Stimulated activated CD4-positive, alpha-beta T cell treated with anti-CD3 and anti-CD28 coated beads, Interleukin-15, amount 100 ng/mL, for 1 hour (primary cell): ENCODE data around the gene IFNAR1.
"Not testable (repeated sequence)": the region's sequence is repeated elsewhere in the genome, so short reads cannot be mapped to it uniquely, and the experiment has no call there.

Experiments
- DNase-seq, 2 donors: peaks; one replicate each; pipeline ENCODE4 v3.0.0-alpha.2; 2020; ENCODE audit warnings: low read depth in 1 of 2, low spot score in 1 of 2

IFNAR1 gene

DNA sequence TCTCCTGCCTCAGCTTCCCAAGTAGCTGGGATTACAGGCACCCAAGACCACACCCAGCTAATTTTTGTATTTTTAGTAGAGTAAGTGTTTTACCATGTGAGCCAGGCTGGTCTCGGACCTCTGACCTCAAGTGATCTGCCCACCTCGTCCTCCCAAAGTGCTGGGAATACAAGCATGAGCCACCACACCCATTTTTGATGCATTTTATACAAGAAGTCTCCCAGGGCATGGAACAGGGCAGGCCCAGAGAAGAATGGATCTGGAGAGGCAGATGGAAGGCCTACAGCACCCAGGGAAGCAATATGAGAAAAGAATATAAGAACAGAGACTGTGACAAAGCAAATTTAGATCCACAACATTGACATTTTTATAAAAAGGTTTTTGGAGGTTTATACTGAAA lies 18.8 kb upstream of the IFNAR1 start:
- no peak for DNase-seq

DNA sequence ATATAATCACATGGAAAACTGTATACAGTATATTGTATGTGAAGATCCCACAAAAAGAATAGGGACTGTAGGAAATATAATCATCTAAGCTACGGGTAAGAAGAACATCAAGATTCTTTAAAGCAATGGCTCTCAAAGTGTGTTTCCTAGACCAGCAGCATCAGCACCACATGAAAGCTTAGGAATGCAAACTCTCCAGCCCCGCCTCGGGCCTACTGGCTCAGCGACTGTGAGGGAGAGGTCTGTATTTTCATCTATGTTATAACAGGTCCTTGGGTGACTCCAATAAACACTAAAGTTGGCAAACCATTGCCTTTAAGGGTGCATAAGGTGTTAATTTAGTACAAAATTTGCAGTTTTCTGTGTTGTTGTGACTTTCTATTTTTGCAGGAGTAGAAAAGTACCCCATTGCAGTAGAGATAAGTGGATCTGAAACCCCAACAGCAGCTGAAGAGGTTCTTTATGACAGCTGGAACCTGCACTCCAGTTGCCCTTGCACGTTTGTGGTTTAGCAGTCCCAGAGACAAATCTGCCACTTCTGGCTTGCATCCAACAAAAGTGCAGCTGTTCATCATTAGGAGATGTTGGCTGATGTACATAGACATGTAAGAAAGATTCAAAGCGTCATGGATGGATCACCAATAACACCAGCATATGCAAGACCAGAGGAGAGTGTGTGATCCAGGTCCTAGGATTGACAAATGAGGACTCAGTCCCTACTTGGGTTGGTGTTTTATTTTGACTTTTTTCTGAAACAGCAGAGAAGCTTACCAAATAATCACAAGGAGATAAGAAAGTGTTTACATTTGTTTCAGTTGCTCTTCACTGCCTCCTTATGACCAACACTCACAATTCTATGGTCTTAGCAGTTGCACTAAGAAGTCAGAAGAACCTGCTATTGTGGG lies 15.9 kb upstream of the IFNAR1 start:
- DNase-seq = no peak

DNA sequence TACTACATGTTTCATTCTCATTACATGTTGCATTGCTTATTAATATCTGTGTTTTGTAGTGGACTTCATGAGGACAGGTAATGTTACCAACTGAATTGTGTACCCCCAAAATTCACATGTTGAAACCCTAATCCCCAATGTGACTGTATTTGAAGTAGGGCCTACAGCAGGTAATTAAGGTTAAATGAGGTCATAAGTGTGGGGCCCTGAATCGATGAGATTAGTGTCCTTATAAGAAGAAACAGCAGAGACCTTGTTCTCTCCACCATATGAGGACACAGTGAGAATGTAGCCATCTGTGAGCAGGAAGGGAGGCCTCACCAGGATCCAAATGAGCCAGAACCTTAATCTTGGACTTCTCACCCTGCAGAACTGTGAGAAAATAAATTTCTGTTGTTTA lies 15.0 kb upstream of the IFNAR1 start:
- DNase-seq = no peak

DNA sequence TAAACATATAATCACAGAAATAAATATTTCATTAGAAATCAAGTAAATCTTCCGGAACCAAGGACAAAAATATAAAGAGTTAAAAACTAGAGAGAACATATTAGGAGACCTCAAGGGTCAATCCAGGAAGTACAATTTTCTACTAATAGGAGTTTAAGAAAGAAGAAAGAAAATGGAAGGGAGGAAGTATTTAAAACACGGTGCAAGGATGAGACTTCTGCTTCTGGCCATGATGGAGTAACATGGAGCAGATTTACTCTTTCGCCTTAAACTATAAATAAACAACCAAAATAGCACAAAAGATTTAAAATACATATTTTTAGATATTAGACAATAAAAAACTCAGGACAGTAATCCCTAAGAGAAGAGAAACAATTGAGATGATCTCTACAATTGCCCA lies 12.6 kb upstream of the IFNAR1 start:
- no peak for DNase-seq

DNA sequence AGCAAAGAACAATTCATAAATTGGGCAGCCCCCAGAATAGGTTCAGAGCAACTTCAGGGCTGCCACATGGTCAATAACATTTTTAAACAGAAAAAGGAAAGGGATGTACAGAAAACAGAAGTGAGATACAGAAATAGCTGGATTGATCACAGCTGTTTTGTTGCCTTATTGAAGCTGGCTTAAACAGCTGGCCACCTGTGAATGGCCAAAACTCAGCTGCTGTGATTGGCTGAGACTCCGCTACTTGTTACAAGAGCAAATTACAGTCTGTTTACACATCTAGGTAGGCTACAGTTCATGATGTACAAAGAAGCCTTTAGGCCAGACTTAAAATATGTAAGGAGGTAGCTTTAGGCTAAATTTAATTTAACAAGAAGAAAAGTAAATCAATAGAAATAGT lies 11.6 kb upstream of the IFNAR1 start:
- DNase-seq = no peak

DNA sequence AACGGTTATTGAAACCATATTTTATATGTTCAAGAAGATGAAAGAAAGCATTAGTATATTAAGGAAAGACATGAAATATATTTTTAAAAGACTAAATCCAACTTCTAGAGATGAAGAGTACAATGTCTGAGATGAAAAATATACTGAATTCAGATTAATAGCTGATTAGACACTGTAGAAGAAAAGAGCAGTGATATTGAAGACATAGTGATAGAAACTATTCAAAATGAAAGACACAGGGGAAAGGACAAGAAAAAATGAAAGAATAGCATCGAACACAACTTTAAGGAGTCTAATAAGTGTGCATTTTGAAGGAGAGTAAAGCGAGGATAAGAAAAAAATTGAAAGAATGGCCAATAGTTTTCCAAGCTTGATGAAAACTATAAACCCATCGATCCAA lies 11.2 kb upstream of the IFNAR1 start:
- DNase-seq = no peak

DNA sequence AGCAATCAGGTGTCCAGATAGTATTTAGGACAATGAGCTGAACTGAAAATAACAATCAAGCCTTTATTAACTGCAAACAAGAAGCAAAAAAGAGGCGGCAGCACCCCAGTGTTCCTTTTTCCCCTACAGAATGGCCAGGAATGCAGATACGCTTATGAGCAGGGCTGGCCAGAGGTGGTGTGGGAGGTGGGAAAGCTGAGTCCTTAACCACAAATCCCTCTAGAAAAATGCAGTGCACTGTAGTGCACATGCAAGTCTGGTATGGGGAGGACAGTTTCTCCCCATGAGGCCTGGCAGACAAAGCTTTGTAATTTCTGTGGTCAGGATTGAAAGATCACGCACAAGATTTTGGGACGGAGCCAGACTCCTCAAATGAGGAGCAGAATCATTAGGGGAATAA lies 10.7 kb upstream of the IFNAR1 start:
- no peak for DNase-seq

DNA sequence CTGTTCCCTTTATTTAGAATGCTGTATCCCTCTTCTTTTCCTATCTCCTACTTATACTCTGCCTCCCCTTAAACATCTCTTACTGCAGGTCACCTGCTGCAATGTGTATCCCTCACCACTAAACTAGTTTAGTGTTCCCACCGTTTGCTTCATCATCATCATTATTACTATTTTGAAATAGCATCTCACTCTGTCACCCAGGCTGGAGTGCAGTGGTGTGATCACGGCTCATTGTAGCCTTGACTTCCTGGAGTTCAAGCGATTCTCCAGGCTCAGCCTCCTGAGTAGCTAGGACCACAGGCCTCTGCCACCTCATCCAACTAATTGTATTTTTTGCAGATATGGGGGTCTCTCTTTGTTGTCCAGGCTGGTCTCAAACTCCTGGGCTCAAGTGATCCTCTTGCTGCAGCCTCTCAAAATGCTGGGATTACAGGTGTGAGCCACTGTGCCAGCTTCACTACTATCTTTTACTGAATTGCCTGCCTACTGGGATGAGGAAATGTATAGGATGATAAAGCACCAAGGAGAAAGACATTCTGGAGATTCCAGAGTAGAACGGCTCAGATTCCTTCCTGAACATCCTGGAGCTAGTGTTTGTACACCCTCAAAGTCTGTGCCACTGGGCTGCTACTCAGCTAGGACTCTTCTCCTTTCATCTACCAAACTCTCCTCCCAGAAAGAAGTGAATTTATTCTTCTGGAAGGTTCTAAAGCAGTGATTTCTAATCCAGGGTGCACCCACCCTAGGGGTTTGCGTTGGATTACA lies 8.6 kb upstream of the IFNAR1 start:
- no peak for DNase-seq

DNA sequence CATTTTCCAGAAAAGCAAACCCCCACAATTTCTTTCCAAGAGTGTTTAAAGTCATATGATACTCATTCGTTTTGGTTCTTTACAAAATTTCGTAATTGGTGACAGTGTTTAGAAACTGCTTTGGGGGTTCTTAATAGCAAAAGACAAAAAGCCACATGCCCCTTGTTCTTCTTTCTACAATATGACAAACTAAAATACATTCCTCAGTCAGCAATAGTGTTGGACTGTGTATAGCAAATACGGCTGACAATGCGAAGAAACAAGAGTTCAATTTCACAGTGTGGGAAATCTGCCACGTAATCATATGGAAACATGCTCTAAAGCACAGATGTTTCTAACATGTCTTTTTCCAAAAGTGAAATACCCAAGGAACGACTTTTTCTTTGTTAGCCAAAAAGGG lies 7.6 kb upstream of the IFNAR1 start:
- DNase-seq = no peak

DNA sequence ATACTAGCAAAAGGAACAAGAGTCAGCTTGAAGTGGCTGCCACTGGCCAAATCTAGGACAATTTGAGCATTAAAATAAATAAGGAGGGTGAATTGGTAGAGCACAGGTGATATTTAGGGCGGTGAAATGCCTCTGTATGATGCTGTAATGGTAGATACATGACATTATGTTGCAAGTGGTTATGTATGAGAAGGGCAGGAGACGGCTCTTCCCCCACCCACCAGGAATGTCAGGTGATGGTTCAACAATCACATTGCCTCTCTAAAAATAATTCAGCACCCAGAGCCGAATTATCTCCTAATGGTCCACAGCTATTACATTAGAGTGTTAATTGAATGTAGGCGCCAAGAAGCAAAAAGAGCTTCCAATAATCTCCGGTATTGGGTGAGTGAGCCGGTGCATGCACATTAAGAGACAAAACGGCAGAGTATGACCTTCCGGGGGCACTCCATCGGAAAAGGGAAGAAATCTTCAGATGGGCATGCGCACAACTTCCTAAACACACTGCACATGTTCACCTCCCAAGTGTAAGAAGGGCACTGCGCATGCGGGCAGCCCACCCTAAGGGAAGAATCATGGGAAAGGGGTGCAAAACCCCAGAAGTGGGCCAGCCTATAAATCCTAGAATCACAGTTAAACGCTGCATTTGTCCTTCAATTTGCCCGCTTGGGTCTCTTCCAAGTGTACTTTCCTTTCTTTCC lies 6.8 kb upstream of the IFNAR1 start:
- DNase-seq = no peak

DNA sequence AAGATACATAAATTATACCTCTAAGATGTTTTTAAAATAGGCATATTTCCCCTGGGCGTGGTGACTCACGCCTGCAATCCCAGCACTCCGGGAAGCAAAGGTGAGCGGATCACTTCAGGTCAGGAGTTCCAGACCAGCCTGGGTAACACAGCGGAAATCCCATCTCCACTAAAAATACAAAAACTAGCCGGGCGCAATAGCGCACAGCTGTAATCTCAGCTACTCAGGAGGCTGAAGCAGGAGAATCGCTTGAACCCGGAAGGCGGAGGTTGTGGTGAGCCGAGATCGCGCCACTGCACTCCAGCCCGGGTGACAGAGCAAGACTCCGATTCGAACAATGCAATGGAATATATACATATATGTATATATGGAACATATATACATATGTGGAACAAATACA lies 3.8 kb upstream of the IFNAR1 start:
- DNase-seq = not testable (repeated sequence)

DNA sequence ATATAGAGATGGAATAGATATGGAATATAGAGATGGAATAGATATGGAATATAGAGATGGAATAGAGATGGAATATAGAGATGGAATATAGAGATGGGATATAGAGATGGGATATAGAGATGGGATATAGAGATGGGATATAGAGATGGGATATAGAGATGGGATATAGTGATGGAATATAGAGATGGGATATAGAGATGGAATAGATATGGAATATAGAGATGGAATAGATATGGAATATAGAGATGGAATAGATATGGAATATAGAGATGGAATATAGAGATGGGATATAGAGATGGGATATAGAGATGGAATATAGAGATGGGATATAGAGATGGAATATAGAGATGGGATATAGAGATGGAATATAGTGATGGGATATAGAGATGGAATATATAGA lies 1.2 kb upstream of the IFNAR1 start:
- not testable (repeated sequence) for DNase-seq

DNA sequence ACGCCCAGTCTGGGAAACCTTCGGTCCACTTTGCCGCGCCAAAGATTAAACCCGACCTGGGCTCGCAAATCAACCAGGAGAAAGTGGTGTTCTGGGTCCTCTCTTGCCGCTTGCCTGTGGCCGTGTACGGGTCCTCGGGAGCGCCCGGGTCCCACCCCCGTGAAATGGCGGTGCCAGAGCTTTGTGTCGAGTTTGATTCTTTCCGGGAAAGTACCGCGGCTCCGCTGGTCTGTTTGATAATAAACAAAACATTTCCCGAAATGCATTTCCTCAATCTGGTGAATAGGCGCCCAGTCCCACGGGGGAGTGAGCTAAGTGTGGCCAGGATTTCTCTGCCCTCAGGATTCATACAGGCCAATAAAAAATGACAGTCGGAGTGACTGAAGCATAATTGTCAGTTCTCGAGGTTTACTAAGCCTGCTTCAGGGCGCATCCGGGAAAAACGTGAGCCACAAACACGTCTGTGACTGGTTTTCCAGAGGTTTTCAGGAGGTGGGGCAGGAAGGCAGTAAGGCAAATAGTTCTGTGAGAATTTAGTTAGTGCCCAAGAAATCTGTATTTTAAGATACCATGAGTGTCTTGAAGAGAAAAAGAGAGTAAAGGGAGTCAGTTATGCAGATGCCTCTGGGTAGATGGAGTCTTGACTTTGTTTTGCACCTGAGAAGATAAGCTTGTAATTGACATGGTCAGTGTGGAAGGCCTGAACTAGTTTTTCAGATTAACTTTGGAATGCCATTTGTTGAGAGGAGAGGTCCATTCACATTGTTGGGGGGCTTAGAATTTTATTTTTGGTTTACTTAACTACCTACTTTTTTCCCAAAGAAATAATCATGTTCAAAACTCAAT lies 675 bp downstream of the IFNAR1 start:
- DNase-seq = peak; percentile 52 to 53

DNA sequence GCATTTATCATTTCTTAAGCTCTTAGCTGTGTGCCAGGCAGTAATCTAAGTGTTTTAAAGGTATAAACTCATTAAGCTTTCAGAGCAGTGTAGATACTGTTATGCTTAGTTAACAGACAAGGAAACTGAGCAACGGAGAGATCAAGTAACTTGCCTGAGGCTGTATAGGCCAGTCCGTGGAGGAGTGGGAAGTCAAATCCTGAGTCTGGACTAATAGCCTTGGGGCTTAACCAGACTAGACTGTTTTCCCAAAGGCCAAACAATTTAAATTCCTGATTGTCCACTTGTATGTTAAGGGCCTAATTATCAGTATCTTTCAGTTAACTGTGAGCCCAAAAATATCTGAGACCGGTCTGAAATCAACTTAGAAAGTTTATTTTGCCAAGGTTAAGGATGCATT lies 2.6 kb downstream of the IFNAR1 start:
- no peak for DNase-seq

DNA sequence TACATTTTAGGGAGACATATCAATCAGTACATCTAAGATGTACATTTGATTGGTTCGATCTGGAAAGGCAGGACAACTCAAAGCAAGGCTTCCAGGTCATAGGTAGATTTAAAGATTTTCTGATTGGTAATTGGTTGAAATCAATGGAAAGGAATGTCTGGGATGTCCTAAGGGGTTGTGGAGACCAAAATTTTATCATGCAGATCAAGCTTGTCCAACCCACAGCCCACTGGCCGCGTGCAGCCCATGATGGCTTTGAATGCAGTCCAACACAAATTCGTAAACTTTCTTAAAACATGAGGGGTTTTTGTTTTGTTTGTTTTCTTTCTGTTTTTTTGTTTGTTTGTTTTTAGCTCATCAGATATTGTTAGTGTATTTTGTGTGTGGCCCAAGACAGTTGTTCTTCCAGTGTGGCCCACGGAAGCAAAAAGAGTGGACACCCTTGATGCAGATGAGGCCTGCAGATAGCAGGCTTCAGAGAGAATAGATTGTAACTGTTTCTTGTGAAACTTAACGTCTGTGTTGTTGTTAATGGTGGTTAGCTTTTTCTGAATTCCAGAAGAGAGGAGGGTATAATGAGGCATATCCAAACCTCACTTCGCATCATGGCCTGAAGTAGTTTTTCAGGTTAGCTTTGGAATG lies 3.1 kb downstream of the IFNAR1 start:
- DNase-seq = no peak

DNA sequence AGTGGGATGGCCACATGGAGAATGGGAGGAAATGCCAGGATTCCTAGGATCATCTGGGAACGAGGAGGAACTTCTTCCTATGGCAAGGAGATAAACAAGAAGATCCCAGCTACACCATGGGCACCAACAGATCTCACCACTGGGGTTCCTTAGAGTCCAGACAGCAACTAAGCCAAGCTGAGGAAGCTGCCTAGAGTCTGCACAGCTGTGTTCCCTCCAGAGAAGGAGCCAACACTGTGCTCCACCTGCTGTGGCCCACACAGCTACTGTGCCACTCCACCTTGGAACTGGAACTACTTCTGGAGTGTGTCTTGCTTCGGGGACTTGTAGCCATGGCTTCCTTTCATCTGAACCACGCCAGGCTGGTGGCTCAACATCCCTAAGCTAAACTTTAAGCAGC lies 6.0 kb downstream of the IFNAR1 start:
- no peak for DNase-seq

DNA sequence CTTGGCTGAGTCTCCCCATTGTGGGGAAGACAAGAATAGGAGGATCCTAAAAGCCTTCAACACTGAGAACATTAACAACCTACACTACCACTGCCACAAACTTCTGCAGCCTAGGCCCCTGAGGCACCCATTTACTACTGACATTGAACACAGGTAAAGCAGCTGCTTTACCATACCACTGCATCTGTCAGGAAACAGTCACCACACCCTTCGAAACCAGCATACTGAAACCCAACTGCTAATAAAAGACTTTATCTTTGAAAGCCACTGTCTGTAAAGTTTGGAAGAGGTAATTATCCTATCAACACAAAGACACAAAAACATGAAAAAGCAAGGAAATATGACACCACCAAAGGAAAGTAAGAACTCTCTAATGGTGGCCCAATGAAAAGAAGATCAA lies 7.4 kb downstream of the IFNAR1 start:
- no peak for DNase-seq

DNA sequence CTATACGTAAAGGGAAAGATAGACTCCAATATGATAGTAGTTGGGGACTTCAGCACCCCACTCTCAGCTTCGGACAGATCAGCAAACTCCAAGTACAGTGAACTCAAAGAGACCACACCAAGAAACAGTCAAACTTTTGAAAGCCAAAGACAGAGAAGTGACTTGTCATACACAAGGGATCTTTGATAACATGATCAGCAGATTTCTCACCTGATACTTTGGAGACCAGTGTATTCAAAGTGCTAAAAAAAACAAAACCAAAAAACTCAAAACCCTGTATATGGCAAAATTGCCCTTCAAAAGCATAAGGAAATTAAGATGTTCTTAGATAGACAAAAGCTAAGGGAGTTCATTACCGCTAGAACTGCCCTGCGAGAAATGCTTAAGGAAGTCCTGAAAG lies 9.4 kb downstream of the IFNAR1 start:
- DNase-seq = no peak

DNA sequence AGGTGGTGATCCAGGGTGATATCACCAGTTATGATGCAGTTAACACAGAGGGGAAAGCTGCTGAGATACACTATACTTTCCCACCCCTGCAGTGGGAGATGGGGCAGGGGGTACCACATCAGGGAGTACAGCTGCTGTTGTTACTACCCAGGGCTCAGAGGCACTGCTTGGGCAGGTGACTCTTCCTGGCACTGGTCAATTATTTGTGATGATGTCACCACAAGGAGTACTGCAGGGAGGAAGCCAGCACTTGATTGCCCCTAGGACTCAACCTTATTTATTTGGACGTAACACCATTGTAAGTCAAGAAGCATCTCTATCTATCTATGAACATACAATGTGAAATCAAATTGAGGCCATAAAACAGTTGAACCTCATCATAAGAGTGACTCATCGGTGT lies 10.1 kb downstream of the IFNAR1 start:
- no peak for DNase-seq

DNA sequence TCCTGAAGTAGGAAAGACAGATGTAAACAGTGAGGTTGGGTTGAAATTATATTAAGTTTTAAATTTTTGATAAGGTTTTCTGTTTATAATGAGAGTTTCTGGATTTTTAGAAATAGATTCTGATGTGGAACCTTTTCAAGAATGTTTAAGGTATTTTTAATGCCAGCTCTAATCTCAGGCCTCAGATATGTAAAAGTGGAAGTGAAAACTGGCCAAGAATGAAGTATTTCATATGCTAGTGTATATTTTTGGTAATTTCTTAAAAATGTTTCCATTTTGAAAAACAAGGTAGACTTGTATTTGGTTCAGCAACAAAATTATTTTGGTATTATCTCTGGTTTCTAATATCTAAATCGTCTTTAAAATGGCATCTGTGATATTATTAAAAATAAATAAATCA lies 14.4 kb downstream of the IFNAR1 start:
- no peak for DNase-seq

DNA sequence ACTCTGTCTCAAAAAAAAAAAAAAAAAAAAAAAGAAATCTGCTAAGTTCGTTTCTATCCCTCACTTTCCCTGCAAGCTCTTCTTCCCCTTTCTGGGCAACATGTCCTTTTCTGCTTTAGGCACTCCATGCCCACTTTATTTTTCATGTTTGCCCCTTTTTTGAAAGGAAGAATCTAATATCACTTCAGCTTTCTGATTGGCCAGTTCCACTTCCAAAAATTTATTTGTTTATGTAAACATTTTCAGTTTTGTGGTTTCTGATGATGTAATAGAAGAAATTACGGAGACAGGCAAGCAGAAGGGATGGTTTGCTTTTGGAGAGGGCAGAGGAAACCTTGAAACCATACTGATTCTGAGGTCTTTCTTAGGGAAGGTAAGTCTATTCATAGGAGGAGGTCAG lies 15.1 kb downstream of the IFNAR1 start:
- no peak for DNase-seq
